HS-5 (cell line): ENCODE data around the gene GBP1.
"Not testable (repeated sequence)": the region's sequence is repeated elsewhere in the genome, so short reads cannot be mapped to it uniquely, and the experiment has no call there.

Experiments used
- DNase-seq: peaks from one replicate; pipeline ENCODE4 v3.0.0-alpha.2; 2012; ENCODE audit warnings: low read depth

GBP1 gene

GRCh38 chr1:89051300-89051954, 13.6 kb downstream of the GBP1 start:
- no peak for DNase-seq

GRCh38 chr1:89050649-89051033, 14.4 kb downstream of the GBP1 start:
- no peak for DNase-seq

- DNase-seq, result not testable (repeated sequence)
Observed at GRCh38 chr1:89049901-89050648, 14.9 kb downstream of the GBP1 start.

- not testable (repeated sequence) for DNase-seq
Observed at GRCh38 chr1:89049187-89049586, 15.8 kb downstream of the GBP1 start.

GRCh38 chr1:89047734-89048133, 17.3 kb downstream of the GBP1 start:
- DNase-seq, result no peak

GRCh38 chr1:89046318-89047183, 18.5 kb downstream of the GBP1 start:
- DNase-seq, result not testable (repeated sequence)

- no peak for DNase-seq
Observed at GRCh38 chr1:89044970-89045721, 19.9 kb downstream of the GBP1 start.

- no peak for DNase-seq
Observed at GRCh38 chr1:89043940-89044339, 21.1 kb downstream of the GBP1 start.

GRCh38 chr1:89042491-89042890, 22.5 kb downstream of the GBP1 start:
- DNase-seq, result no peak

GRCh38 chr1:89041721-89042120, 23.3 kb downstream of the GBP1 start:
- DNase-seq, result no peak

- peak; percentile 55 for DNase-seq
Observed at GRCh38 chr1:89041119-89041641, 23.8 kb downstream of the GBP1 start.

- no peak for DNase-seq
Observed at GRCh38 chr1:89040315-89040626, 24.7 kb downstream of the GBP1 start.

GRCh38 chr1:89037186-89037585, 27.8 kb downstream of the GBP1 start:
- no peak for DNase-seq

- DNase-seq, result no peak
Observed at GRCh38 chr1:89035080-89035479, 29.9 kb downstream of the GBP1 start.

- not testable (repeated sequence) for DNase-seq
Observed at GRCh38 chr1:89034004-89034403, 31.0 kb downstream of the GBP1 start.

- not testable (repeated sequence) for DNase-seq
Observed at GRCh38 chr1:89029051-89029450, 36.0 kb downstream of the GBP1 start.

- no peak for DNase-seq
Observed at GRCh38 chr1:89025928-89026327, 39.1 kb downstream of the GBP1 start.

- no peak for DNase-seq
Observed at GRCh38 chr1:89023026-89023425, 42.0 kb downstream of the GBP1 start.

GRCh38 chr1:89022167-89022959, 42.6 kb downstream of the GBP1 start, which contains the start of gene GBP3:
GBP3 (minus strand) TSS chr1:89022866; CDS start chr1:89020721, 2,145 bp downstream.
- DNase-seq, result peak; percentile 60

- DNase-seq, result not testable (repeated sequence)
Observed at GRCh38 chr1:89018318-89018717, 46.7 kb downstream of the GBP1 start.

- no peak for DNase-seq
Observed at GRCh38 chr1:89008511-89008910, 56.5 kb downstream of the GBP1 start.
